Spleen (tissue), 11 donors: Measurements from ENCODE around the gene CHRNA4. TPM values are rescaled to one million over a fixed set of nuclear protein-coding genes. Genes with fewer than 3 reads are reported as not detected.
A peak's percentile ranks its signal among the peaks of the same experiment; 100 is the strongest.
"Not testable (repeated sequence)": the region's sequence is repeated elsewhere in the genome, so short reads cannot be mapped to it uniquely, and the experiment has no call there.

Experiments used
- DNase-seq: peaks from one replicate; pipeline ENCODE4 v3.0.0-alpha.2; 2020
- H3K27ac ChIP-seq, 8 donors: fragments of 200-600 bp; sonication (generic) in 7 of 8; 1 replicate in 4 of 8; 2 replicates in 4 of 8; pipeline versions ENCODE4 v1.5.0 to v1.8.0; 2016 to 2021; ENCODE audit warnings: inconsistent platforms in 4 of 8, mild to moderate bottlenecking in 4 of 8, moderate library complexity in 1 of 8
- H3K27me3 ChIP-seq, 7 donors: fragments of 200-600 bp; sonication (generic) in 6 of 7; replicated peaks in 1 of 7; 1 replicate in 4 of 7; 2 replicates in 3 of 7; pipeline versions ENCODE4 v1.5.0 to v1.8.0; 2016 to 2021; ENCODE audit warnings: inconsistent platforms in 3 of 7, mild to moderate bottlenecking in 1 of 7
- H3K36me3 ChIP-seq, 6 donors: fragments of 200-600 bp; sonication (generic) in 5 of 6; 1 replicate in 4 of 6; 2 replicates in 2 of 6; pipeline versions ENCODE4 v1.5.0 to v1.8.0; 2016 to 2021; ENCODE audit warnings: inconsistent platforms in 2 of 6
- H3K4me1 ChIP-seq, 6 donors: fragments of 200-600 bp; sonication (generic) in 5 of 6; 1 replicate in 3 of 6; 2 replicates in 3 of 6; pipeline versions ENCODE4 v1.5.0 to v1.8.0; 2016 to 2021; ENCODE audit warnings: inconsistent platforms in 3 of 6
- H3K4me3 ChIP-seq, 8 donors: fragments of 200-600 bp; sonication (generic) in 7 of 8; 1 replicate in 4 of 8; 2 replicates in 4 of 8; pipeline versions ENCODE4 v1.5.0 to v1.8.0; 2016 to 2021; ENCODE audit warnings: inconsistent platforms in 4 of 8, mild to moderate bottlenecking in 4 of 8, moderate library complexity in 2 of 8
- H3K9me3 ChIP-seq, 8 donors: fragments of 200-600 bp; sonication (generic) in 7 of 8; 1 replicate in 4 of 8; 2 replicates in 4 of 8; pipeline versions ENCODE4 v1.5.0 to v1.8.0; 2016 to 2021; ENCODE audit warnings: inconsistent platforms in 4 of 8
- CTCF ChIP-seq, 11 experiments: fragments of 200-600 bp in 7 of 11; fragments of 450-650 bp in 4 of 11; sonication (generic) in 4 of 11; IDR thresholded peaks in 8 of 11; conservative IDR thresholded peaks in 3 of 11; 1 replicate in 7 of 11; 2 replicates in 4 of 11; pipeline versions ENCODE4 v1.4.0 to v1.8.0; 2016 to 2021; ENCODE audit warnings: antibody characterized with exemption in 11 of 11, inconsistent platforms in 4 of 11, mild to moderate bottlenecking in 1 of 11
- POLR2A ChIP-seq, 3 donors: fragments of 450-650 bp; IDR thresholded peaks; one replicate each; pipeline ENCODE4 v1.5.1; 2017; ENCODE audit warnings: antibody characterized with exemption in 3 of 3, mild to moderate bottlenecking in 1 of 3
- POLR2AphosphoS5 ChIP-seq, 3 donors: sonication (generic); formaldehyde crosslinking; IDR thresholded peaks; one replicate each; pipeline ENCODE4 v1.5.1; 2017; ENCODE audit warnings: antibody characterized with exemption in 3 of 3
- WGBS, 5 donors: extraction: QIAGEN DNeasy Blood & Tissue Kit in 3 of 5; methylation state at CpG; one replicate each; pipeline versions ENCODE4 v1.1.5 to v1.1.7; 2013 to 2018; 5-methylcytosine and 5-hydroxymethylcytosine counted together
- intact Hi-C: fragments of 100-400 bp; cut with DNase I; formaldehyde crosslinking; loops from one replicate; pipeline ENCODE4 v1.15.0; 2023; ENCODE audit warnings: low total_unique reads
- polyA plus RNA-seq, 3 donors: library from polyadenylated mRNA; stranded (reverse); fragments of 200-250 nt; gene quantifications; one replicate each; pipeline ENCODE4 v1.2.1, GENCODE V29; 2013
- total RNA-seq, 7 donors: library from RNA; depleted of rRNA in 3 of 7; stranded (reverse); fragments of >200 nt in 3 of 7; fragmentation: NEBNext Ultra II Directional in 4 of 7; extraction: Animal tissue kit (Norgen Biotek cat#: 25700) in 4 of 7; gene quantifications; one replicate each; pipeline versions ENCODE4 v1.1.0 to v1.2.1, GENCODE V29; 2016 to 2021
- donor health status: healthy with polysubstance abuse.
- donor health status: DM: no; HTN: no; CAD: no; lungs with moderate emphysema.
- donor health status: DM: no; HTN: no; CAD: no.
- donor health status: Bipolar disorder and iron deficiency.
- donor health status: healthy.
- donor health status: DM: no; HTN: no; CAD: no.
- donor health status: DM: yes; HTN: yes; CAD: no.

The CHRNA4 gene
- total and polyA plus RNA-seq, 10 donors, result 0.15 to 13.8 (median 1.3) TPM; not detected in 1

DNA sequence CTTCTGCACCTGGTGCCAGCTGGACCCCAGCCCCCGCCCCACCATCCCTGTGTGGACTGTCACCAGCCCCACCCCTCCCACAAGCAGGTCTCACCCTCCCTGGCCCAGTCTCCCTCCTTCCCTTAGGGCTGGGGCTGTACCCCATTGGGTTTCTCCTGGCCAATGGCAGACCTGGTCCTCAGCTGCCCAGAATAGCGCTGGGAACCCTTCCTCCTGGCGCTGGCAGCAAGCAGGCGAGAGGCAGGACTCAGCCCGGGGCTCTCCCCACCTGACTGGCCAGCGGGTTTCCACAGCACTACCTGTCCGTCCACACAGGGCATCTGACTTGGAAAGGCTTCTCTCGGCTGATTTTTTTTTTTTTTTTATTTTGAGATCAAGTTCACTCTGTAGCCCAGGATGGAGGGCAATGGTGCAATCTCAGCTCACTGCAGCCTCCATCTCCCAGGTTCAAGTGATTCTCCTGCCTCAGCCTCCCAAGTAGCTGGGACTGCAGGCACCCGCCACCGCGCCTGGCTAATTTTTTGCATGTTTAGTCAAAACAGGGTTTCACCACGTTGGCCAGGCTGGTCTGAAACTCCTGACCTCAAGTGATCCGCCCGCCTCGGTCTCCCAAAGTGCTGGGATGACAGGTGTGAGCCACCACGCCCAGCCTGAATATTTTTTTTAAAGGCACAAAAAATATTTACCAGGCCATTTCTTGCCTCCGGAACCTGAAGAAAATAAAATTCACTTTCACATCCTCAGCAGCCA, 21.6 kb upstream of the CHRNA4 start:
- intact Hi-C loops, result loop anchor here (5.0 kb wide), 1 partner anchor 70 kb away; no protein-coding TSS in a partner anchor
- Histone ChIP-seq H3K4me3 (no peak overlapping the region), H3K9me3 (peaks cover 0 to 33% (median 23%) of the 10 kb centered on the region in 8 donors), H3K27me3 (peaks cover 0 to 70% (median 15%) of the 10 kb centered on the region in 7 donors), H3K36me3 (no peaks in the 10 kb centered on the region), H3K4me1 (peaks cover 0 to 8% (median 0%) of the 10 kb centered on the region in 6 donors), H3K27ac (no peak overlapping the region)
- WGBS, 5 donors, result 64 to 74% (median 70%) methylated on average over 17 of the region's 17 CpGs
- DNase-seq, result no peak
- TF ChIP-seq POLR2A (IDR thresholded peaks at IDR 0.05) (no peak), CTCF (IDR thresholded peaks at IDR 0.05 in 8 of 11, conservative IDR thresholded peaks at IDR 0.05 in 3 of 11) (no peak), POLR2AphosphoS5 (IDR thresholded peaks at IDR 0.05) (no peak)

GRCh38 chr20:63381781-63382431, 20.8 kb upstream of the CHRNA4 start:
- no peaks in the 10 kb centered on the region for H3K36me3 ChIP-seq
- H3K4me3 ChIP-seq, result no peak overlapping the region
- H3K4me1 ChIP-seq, result peaks cover 0 to 13% (median 0%) of the 10 kb centered on the region in 6 donors
- no peak for DNase-seq
- TF ChIP-seq POLR2AphosphoS5 (IDR thresholded peaks at IDR 0.05) (no peak), CTCF (IDR thresholded peaks at IDR 0.05 in 8 of 11, conservative IDR thresholded peaks at IDR 0.05 in 3 of 11) (peak; percentile 54 to 93 (median 84))
- peaks cover 0 to 79% (median 18%) of the 10 kb centered on the region in 7 donors for H3K27me3 ChIP-seq
- WGBS, 5 donors, result 20 to 25% (median 22%) methylated on average over 21 to 22 of the region's 22 CpGs
- intact Hi-C loops, result loop anchor here (5.0 kb wide), 1 partner anchor 70 kb away; no protein-coding TSS in a partner anchor
- H3K9me3 ChIP-seq, result peaks cover 0 to 27% (median 21%) of the 10 kb centered on the region in 8 donors
- no peak overlapping the region for H3K27ac ChIP-seq

DNA sequence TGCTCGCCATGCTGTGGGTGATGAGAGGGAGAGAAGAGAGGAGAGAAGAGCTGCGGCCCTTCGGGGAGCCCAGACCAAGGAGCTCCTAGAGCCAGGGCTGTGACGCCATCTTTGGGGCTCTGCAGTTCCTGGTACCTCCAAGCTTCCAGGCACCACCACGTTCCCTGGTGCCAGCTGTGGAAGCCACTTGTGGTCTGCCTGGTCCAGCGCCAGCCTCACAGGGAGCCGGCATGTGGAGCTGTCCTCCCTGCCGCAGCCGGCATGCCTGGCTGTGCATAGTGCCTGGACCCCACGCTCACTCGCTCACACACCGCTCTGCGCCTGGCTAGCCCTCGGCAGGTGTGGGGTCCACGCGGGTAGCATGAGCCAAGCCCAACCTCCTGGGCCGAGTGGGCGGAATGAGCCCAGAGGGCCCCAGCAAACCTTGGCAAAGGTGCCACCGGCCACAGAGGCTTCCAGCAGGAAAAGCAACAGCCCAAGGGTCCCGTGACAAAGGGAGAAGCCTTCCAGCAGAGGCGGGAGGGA, 19.3 kb upstream of the CHRNA4 start:
- H3K36me3 ChIP-seq, result no peaks in the 10 kb centered on the region
- WGBS, 5 donors, result 88 to 94% (median 89%) methylated on average over 14 to 21 of the region's 21 CpGs
- peaks cover 0 to 94% (median 22%) of the 10 kb centered on the region in 7 donors for H3K27me3 ChIP-seq
- H3K27ac ChIP-seq, result no peak overlapping the region
- DNase-seq, result no peak
- intact Hi-C loops, result loop anchor here (5.0 kb wide), 1 partner anchor 68 kb away; no protein-coding TSS in a partner anchor
- peaks cover 0 to 12% (median 10%) of the 10 kb centered on the region in 8 donors for H3K9me3 ChIP-seq
- TF ChIP-seq CTCF (IDR thresholded peaks at IDR 0.05 in 8 of 11, conservative IDR thresholded peaks at IDR 0.05 in 3 of 11) (no peak), POLR2AphosphoS5 (IDR thresholded peaks at IDR 0.05) (no peak), POLR2A (IDR thresholded peaks at IDR 0.05) (no peak)
- no peak overlapping the region for H3K4me3 ChIP-seq
- H3K4me1 ChIP-seq, result peaks cover 0 to 13% (median 0%) of the 10 kb centered on the region in 6 donors

GRCh38 chr20:63379872-63380271, 18.7 kb upstream of the CHRNA4 start:
- WGBS, 5 donors, result 76 to 89% (median 87%) methylated on average over 8 to 9 of the region's 9 CpGs
- H3K4me3 ChIP-seq, DNase-seq, H3K9me3 ChIP-seq, H3K36me3 ChIP-seq, H3K27ac ChIP-seq: not testable (repeated sequence)
- intact Hi-C loops, result loop anchor here (5.0 kb wide), 1 partner anchor 68 kb away; no protein-coding TSS in a partner anchor
- peaks cover 0 to 13% (median 0%) of the 10 kb centered on the region in 6 donors for H3K4me1 ChIP-seq
- peaks cover 0 to 95% (median 22%) of the 10 kb centered on the region in 7 donors for H3K27me3 ChIP-seq
